ENCODE measurements around the gene ADGRG6. TPM values are rescaled to one million over a fixed set of nuclear protein-coding genes. Genes with fewer than 3 reads are reported as not detected.

Gene ADGRG6
- total RNA-seq, 1 experiment from 2014 or later, result 30.3 TPM

GRCh38 chr6:142276256-142276655 lies 25.6 kb upstream of the ADGRG6 start:
- Histone ChIP-seq H3K27ac (no peak overlapping the region), H3K4me1 (replicated peaks; ENCODE audit: insufficient read depth) (peaks cover 26% of the 10 kb centered on the region), H3F3A (ENCODE audit: insufficient read depth, low read depth) (peaks cover 7% of the 10 kb centered on the region; the same call in 1 of the 2 replicates), H3K27me3 (ENCODE audit: insufficient read depth, low read depth) (no peaks in the 10 kb centered on the region), H4K20me1 (ENCODE audit: insufficient read depth) (no peaks in the 10 kb centered on the region), H3K4me3 (no peak overlapping the region), H3K79me2 (ENCODE audit: low read depth) (no peaks in the 10 kb centered on the region), H3K9me2 (ENCODE audit: insufficient read depth) (no peaks in the 10 kb centered on the region), H3K36me3 (ENCODE audit: low read depth) (no peaks in the 10 kb centered on the region), H3K4me2 (no peak overlapping the region), H3K9me3 (ENCODE audit: insufficient read depth, low read depth) (peaks cover 8% of the 10 kb centered on the region; the same call in 1 of the 2 replicates), H2AFZ (no peak overlapping the region)
- no TSS peak for BruUV-seq (replicated peaks)
- no peak for DNase-seq
- TF ChIP-seq CTCF (conservative IDR thresholded peaks at IDR 0.05), result no peak
- TF ChIP-seq EZH2 (IDR thresholded peaks at IDR 0.05; ENCODE audit: low read depth), result no peak
- intact Hi-C loops (cut with micrococcal nuclease; ENCODE audit: unreplicated experiment), result no loop called here
- CTCF ChIA-PET, result no interaction called here
- POLR2A ChIA-PET (ENCODE audit: unreplicated experiment), result no interaction called here

GRCh38 chr6:142279350-142280180 lies 22.2 kb upstream of the ADGRG6 start:
- no peak overlapping the region for H2AFZ ChIP-seq
- H3K9me2 ChIP-seq (ENCODE audit: insufficient read depth), result no peaks in the 10 kb centered on the region
- H3K79me2 ChIP-seq (ENCODE audit: low read depth), result no peaks in the 10 kb centered on the region
- H3K27ac ChIP-seq, result 0 out of 2 replicates have a peak overlapping the region, but pooled peaks have one; percentile 3
- peaks cover 8% of the 10 kb centered on the region; the same call in 1 of the 2 replicates for H3K9me3 ChIP-seq (ENCODE audit: insufficient read depth, low read depth)
- peaks cover 7% of the 10 kb centered on the region; the same call in 1 of the 2 replicates for H3F3A ChIP-seq (ENCODE audit: insufficient read depth, low read depth)
- peak in 1 of 2 experiments; percentile 75 for DNase-seq
- no peaks in the 10 kb centered on the region for H3K36me3 ChIP-seq (ENCODE audit: low read depth)
- CTCF ChIA-PET, result interaction anchor here (0.6 to 1.0 kb wide), 3 partner anchors 22 to 77 kb away, joined by 3 to 4 read pairs (median 3); partner anchors contain the start of gene ADGRG6
- peaks cover 26% of the 10 kb centered on the region for H3K4me1 ChIP-seq (replicated peaks; ENCODE audit: insufficient read depth)
- TF ChIP-seq EZH2 (IDR thresholded peaks at IDR 0.05; ENCODE audit: low read depth) (no peak), CTCF (conservative IDR thresholded peaks at IDR 0.05) (no peak)
- intact Hi-C loops (cut with micrococcal nuclease; ENCODE audit: unreplicated experiment), result no loop called here
- H3K4me2 ChIP-seq, result peak overlapping the region; percentile 35
- H4K20me1 ChIP-seq (ENCODE audit: insufficient read depth), result no peaks in the 10 kb centered on the region
- POLR2A ChIA-PET (ENCODE audit: unreplicated experiment), result interaction anchor here (0.5 kb wide), 1 partner anchor 24 kb away, joined by 4 read pairs; no protein-coding TSS in a partner anchor
- no peak overlapping the region for H3K4me3 ChIP-seq
- no TSS peak for BruUV-seq (replicated peaks)
- no peaks in the 10 kb centered on the region for H3K27me3 ChIP-seq (ENCODE audit: insufficient read depth, low read depth)

GRCh38 chr6:142280265-142280664 lies 21.5 kb upstream of the ADGRG6 start:
- Histone ChIP-seq H3K27ac (no peak overlapping the region), H3K79me2 (ENCODE audit: low read depth) (no peaks in the 10 kb centered on the region), H3K4me2 (no peak overlapping the region), H3K4me1 (replicated peaks; ENCODE audit: insufficient read depth) (peaks cover 22% of the 10 kb centered on the region), H3F3A (ENCODE audit: insufficient read depth, low read depth) (peaks cover 7% of the 10 kb centered on the region; the same call in 1 of the 2 replicates), H3K36me3 (ENCODE audit: low read depth) (no peaks in the 10 kb centered on the region), H3K9me3 (ENCODE audit: insufficient read depth, low read depth) (peaks cover 8% of the 10 kb centered on the region; the same call in 1 of the 2 replicates), H3K4me3 (no peak overlapping the region), H3K27me3 (ENCODE audit: insufficient read depth, low read depth) (no peaks in the 10 kb centered on the region), H3K9me2 (ENCODE audit: insufficient read depth) (no peaks in the 10 kb centered on the region), H2AFZ (no peak overlapping the region), H4K20me1 (ENCODE audit: insufficient read depth) (no peaks in the 10 kb centered on the region)
- DNase-seq, result no peak
- no TSS peak for BruUV-seq (replicated peaks)
- ChIA-PET CTCF (interaction anchor here (0.6 kb wide), 1 partner anchor 21 kb away, joined by 3 read pairs; the partner anchor contains the start of gene ADGRG6), POLR2A (ENCODE audit: unreplicated experiment) (interaction anchor here (0.7 kb wide), 1 partner anchor 38 kb away, joined by 3 read pairs; no protein-coding TSS in a partner anchor)
- no peak for TF ChIP-seq CTCF (conservative IDR thresholded peaks at IDR 0.05)
- TF ChIP-seq EZH2 (IDR thresholded peaks at IDR 0.05; ENCODE audit: low read depth), result no peak
- intact Hi-C loops (cut with micrococcal nuclease; ENCODE audit: unreplicated experiment), result no loop called here
